NCI-H1048 (cell line): Measurements from ENCODE around the gene VAPA.

Source experiments
- DNase-seq: peaks from one replicate; lab custom pipeline; 2025; lab: John Stamatoyannopoulos, UW

Gene VAPA, protein sequence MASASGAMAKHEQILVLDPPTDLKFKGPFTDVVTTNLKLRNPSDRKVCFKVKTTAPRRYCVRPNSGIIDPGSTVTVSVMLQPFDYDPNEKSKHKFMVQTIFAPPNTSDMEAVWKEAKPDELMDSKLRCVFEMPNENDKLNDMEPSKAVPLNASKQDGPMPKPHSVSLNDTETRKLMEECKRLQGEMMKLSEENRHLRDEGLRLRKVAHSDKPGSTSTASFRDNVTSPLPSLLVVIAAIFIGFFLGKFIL

GRCh38 chr18:9913526-9914333, at the start of gene VAPA:
VAPA (plus strand) TSS chr18:9914016; CDS start chr18:9914257, 241 bp downstream.
- DNase-seq = peak; percentile 91

- no peak for DNase-seq
Measured at GRCh38 chr18:9865764-9866490, 47.9 kb upstream of the VAPA start.

DNA sequence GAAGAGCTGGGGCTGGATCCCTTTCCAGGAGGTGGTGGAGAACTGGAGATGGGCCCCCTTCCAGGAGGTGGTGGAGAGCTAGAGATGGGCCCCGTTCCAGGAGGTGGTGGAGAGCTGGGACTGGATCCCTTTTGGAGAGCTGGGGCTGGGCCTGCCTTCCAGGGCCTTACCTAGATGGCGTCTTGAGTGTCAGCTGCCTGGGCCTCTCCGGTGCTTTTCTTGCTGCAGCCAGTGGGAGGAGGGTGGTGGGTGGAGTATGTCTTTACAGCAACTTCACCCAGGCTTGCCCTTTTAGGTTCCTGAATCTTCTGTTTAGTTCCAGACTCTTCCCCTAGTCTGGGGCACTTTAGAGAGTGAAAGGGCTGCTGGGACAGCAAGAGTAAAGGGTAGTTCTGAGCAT, 47.2 kb upstream of the VAPA start:
- DNase-seq = no peak

GRCh38 chr18:9867071-9867594, 46.7 kb upstream of the VAPA start:
- DNase-seq = no peak

DNA sequence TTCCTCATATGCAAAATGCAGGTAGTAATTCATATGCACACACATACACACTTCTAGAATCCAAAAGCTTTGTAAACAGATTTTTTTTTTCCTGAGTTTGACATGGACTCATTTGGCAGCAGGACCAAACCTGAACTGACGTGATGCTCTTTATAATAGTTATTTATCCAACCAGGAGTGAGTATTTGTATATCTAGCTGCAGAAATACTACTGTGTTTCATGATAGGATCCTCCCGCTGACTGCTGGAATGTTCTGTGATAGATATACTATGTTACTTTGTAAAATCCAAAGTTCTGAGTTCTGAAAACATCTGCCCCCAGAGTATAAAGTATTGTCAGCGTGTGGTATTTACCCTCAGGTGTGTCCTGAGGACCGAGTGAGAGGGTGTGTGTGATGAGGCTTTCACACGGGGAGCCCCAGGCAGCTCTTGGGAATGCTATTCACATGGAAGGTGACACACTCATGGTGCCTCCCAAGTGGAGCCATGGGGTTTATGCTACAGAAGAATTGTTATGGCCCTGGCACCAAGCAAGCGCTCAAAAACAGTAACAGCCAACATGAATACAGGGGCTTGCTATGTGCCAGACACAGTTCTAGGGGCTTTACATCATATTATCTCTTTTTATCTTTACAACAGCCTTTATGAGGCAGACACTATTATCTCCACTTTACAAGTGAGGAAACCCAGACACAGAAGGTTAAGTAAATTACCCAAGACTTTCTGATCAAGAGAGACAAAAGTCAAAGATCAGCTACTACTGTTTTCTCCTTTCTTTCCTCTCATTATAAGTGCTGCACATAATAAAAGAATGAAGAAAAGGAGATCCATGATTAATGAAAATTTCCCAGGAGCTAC, 44.7 kb upstream of the VAPA start:
- no peak for DNase-seq

- no peak for DNase-seq
Measured at GRCh38 chr18:9869715-9870430, 43.9 kb upstream of the VAPA start.

DNA sequence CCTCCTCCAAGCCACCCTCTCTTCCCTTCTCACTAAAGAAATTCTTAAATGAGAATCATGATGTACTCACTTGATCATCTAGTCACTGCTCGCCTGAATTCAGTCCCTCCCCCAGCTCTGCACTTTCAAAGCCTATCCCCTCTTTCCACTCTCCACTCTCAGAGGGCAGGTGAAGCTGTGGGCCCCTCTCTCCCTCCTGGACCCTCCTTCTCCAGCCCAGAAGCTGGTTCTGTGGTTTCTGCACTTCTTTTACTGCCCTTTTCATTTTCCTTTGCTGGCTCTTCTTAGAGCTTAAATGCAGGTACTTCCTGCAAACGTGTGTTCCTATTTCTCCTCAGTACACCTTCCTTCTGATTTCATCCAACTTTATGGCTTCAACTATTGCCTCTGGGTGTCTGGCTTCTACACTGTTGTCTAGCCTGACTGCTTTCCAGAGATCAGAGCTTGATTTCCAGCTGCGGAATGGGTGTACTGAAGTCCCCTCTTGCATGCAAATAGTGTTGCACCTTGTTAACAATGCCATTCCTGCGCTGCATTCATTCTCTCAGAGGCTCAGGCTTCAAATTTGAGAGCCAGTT, 43.3 kb upstream of the VAPA start:
- DNase-seq = no peak

DNA sequence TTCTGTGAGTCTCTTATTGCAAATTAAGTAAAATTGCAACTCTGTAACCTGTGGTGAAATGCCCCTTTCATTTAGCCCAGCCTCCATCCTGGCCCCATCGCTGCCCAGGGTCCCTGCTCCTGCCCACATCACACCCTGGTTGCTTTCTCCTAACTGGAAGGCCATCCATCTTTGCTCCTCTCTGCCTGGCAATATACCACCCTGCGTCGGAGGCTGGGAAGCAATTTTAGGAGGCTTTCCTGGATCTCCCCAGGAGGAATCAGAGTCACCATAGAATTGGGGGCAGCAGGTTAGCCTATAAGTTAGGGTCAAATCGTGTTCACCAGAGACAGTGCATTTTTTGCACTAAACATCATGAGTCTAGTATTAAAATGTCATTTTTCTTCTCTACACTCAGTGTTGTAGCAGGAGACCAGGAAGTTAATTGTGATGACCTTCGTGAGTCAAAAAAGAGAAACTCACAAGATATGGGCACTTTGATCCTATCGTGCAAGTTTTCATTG, 42.5 kb upstream of the VAPA start:
- DNase-seq = no peak

DNA sequence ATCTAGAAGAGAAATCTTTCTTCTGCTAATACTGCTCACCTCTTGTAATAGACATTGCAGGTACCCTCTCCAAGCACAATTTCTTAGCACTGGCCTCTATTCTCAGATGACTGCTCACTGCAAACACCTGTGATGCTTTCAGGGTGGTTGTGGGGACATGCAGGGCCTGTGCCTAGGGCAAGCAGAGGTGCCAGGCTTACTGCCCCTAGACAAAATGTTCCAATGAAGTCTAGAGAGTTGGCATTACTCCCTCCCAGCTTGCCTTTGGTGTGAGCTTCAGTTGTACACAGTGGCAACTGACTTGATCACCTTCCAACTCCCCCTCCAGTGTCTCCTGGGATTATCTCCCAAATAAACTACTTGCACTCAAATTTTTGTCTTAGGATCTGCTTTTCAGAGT, 41.0 kb upstream of the VAPA start:
- no peak for DNase-seq

- no peak for DNase-seq
Measured at GRCh38 chr18:9874728-9875127, 39.1 kb upstream of the VAPA start.

DNA sequence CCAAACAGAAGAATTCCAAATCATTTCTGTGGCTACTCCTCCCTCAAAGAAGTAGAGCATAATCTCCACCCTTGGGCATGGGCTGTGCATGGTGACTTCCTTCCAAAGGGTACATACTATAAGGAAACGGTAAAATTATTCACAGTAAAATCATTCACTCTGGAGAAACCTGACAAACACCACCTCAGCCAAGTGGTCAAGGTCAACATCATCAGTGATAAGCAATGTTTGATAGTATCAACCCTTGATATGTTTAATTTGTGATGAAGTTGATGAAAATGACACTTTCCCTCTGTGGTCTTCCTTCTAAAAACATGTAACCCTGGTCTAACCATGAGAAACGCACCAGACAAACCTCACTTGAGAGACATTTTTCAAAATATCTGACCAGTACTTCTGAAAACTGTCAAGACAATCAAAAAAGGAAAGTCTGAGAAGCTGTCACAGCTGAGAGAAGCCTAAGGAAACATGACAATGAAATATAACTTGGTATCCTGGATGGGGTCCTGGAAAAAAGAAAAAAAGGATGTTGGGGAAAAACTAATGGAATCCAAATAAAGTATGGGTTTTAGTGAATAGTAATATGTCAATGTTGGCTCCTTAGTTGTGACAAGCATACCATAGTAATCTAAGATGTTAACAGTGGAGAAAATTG, 37.5 kb upstream of the VAPA start:
- no peak for DNase-seq

DNA sequence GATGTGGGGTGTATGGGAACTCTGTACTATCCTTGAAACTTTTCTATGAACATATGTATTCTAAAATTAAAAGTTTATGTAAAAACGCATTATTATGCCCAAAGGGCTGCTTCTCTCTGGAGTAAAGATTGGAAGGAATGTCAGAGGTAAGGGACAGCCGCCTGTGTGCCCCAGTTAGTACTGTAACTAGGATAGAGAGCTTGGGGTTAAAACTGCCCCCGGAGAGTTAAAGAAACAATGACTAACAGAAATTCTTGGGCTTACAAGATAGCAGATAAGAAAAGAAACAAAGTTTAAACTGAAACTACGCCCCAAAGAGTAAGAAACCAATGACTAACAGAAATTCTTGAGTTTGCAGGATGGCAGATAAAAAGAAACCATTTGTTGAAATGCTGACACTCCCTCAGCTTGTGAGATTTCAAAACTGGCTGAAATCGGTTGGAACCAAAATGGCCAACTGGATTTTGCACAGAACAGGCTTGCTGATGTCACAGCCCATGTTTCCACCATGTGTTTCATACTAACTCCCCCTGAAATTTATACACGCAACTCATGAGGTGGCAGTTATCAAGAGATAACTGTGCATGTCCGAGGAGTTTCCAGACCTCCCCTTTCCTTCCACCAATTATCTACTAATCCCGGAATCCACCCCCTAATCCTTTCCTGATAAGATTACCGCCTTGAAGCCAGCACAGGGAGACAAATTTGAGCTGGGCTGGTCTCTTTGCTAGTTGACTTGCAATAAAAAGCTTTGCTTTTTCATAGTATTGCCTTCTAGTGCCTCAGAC, 36.8 kb upstream of the VAPA start:
- DNase-seq = no peak

- DNase-seq = no peak
Measured at GRCh38 chr18:9877655-9878014, 36.2 kb upstream of the VAPA start.

GRCh38 chr18:9878095-9878494, 35.7 kb upstream of the VAPA start:
- no peak for DNase-seq

DNA sequence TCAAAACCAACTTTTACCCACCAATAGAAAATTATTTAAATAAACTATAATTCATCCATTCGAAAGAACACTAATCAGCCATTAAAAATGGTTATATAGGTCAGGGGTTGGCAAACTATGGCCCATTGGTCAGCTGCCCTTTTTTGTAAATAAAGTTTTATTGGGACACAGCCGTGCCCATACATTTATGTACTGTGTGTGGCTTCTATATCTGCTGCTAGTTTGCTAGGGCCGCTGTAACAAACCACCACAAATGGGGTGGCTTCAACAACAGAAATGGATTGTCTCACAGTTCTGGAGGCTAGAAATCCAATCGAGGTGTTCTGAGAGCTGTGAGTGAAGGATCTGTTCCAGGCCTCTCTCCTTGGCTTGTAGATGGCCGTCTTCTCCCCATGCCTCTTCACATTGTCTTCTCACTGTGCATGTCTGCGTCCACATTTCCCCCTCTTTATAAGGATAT, 35.0 kb upstream of the VAPA start:
- no peak for DNase-seq

DNA sequence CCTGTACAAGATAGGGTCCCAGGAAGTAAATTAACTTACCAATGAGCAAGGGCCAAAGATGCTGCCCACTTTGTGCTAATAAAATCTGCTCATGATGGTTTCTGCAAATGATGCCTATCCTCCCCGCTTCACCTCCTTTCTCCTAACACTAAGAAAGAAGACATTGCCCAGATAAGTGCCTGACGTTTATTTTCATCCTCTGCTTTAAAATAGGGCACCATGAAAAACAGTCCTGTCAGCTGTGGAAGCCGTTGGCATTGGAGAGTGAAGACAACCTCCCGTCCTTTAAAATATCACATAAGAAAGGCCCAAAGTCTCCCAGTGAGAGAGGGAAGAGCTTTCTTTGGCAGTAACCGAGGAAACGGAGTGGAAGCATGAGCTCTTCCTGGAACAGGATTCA, 29.7 kb upstream of the VAPA start:
- DNase-seq = no peak

GRCh38 chr18:9884532-9885140, 29.2 kb upstream of the VAPA start:
- no peak for DNase-seq

DNA sequence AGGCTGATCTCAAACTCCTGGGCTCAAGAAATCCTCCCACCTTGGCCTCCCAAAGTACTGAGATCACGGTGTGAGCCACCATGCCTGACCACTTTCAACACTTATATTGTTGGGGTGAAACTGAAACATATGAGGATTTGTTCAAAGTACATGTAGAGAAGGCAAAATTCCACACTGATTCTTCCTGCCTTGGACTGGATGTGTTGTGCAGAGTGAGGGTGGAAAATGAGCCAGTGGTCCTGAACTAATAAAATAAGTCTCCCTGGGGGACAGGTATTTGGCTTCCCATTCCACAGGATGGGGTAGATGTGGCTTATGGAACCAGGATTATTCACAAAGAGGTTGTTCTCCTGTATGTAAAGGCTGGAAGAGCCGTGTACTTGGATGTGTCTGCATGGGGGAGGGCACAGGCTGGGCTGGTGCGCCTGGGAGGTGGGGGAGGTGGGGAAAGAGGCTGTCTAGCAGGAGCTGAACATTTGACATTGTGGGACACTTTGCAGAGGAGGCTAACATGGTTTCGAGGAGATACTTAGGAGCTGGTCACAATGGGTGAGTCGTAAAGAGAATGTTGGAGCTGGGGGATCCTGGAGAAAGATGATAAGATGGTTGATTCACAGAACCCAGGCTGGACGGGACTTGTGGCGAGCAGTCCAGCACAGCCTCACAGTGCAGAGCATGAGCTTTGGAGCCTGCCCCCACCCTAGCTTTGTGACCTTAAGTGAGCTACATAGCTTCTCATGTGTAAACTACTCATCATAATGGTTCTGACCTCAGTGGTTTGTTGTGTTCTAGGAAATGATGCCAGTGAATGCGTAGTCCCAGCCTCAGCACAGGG, 28.4 kb upstream of the VAPA start, which contains the start of gene TXNDC2:
TXNDC2 (plus strand) TSS at position 804 of the 835 bp plus-strand sequence. CDS start 708 bp downstream, outside the sequence.
- DNase-seq = no peak
